ENCODE measurements around the gene SBNO2.

Gene SBNO2

DNA sequence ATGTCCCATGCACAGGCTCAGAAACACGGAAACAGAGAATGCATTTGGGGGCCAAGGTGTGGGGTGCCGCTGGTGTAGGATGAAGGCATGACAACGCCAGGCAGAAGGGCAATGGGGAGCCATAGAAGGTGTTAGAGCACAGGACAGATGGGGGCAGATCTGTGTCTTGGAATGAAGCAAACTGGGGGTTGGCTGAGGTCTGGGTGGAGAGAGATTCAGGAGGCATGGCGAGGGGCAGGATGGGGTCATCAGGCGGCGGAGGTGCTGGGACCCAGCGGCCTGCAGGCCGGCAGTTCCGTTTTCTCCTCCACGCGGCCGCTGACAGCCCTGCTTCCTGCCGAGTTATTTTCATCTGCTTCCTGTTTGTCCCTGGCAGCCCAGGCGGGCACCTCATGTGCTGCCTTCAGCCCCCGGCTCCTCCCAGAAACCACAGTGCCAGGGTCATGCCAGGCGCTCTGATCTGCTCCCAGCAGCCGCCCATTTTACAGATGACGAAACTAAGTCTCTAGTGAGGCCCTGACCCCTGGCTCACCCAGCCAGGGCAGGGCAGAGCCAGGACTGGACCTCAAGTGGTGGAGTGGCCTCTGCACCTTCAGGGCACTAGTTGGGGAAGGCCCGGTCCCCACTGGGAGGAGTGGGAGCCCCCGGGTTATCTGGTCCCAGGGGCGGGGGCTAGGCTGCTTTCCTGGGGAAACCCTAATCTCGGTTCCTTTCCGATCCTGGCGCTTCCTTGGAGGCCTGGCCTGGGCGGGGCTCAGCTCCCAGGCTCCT, 104.9 kb downstream of the SBNO2 start:
- peaks cover 4% of the 10 kb centered on the region; the same call in 1 of the 2 replicates for H3K9me3 ChIP-seq
- peaks cover 3% of the 10 kb centered on the region; the same call in 1 of the 2 replicates for H3K4me1 ChIP-seq
- H3K36me3 ChIP-seq: no peaks in the 10 kb centered on the region
- peaks cover 69% of the 10 kb centered on the region for H3K27me3 ChIP-seq
- DNase-seq: no peak
- TF ChIP-seq, protein P1, sequence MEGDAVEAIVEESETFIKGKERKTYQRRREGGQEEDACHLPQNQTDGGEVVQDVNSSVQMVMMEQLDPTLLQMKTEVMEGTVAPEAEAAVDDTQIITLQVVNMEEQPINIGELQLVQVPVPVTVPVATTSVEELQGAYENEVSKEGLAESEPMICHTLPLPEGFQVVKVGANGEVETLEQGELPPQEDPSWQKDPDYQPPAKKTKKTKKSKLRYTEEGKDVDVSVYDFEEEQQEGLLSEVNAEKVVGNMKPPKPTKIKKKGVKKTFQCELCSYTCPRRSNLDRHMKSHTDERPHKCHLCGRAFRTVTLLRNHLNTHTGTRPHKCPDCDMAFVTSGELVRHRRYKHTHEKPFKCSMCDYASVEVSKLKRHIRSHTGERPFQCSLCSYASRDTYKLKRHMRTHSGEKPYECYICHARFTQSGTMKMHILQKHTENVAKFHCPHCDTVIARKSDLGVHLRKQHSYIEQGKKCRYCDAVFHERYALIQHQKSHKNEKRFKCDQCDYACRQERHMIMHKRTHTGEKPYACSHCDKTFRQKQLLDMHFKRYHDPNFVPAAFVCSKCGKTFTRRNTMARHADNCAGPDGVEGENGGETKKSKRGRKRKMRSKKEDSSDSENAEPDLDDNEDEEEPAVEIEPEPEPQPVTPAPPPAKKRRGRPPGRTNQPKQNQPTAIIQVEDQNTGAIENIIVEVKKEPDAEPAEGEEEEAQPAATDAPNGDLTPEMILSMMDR (IDR thresholded peaks at IDR 0.05; ENCODE audit: low read depth, low read length): no peak
- H3K4me3 ChIP-seq (ENCODE audit: low read depth, low read length): no peak overlapping the region

DNA sequence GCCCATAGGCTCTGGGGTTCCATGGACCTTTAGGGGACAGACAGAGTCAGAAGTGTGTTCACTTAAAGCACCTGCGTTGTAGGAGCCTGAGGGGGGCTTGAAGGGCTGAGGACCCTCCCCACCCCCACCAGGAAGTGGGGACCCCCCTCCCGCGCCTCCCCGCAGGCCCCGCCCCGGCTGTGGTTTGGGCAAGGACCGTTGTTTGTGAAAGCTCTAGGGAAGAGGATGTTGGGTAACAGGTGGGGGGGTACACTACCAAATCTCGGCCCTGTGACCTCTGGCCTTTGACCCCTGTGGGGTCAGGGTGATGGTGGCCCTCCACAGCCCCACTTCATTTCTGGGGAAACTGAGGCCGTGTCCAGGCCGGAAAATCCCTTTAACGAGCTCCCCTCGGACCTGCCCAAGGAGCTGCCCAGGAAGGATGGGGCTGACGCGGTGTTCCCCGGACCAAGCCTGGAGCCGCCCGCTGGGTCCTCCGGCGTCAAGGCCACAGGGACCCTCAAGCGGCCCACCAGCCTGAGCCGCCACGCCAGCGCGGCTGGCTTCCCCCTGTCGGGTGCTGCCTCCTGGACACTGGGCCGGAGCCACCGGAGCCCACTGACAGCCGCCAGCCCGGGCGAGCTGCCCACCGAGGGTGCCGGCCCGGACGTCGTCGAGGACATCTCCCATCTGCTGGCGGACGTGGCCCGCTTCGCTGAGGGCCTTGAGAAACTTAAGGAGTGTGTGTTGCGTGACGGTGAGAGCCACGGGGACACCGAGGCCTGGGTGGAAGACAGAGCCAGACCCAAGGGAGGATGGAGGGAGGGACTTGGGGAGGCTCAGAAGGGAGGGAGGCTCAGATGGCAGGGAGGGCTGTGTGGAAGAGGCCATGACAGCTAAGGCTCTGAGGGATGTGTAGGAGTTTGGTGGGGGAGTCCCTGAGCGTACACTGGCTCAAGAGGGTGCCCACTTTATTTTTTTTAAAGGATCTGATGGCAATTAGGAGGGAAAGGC, 105.8 kb downstream of the SBNO2 start:
- peaks cover 6% of the 10 kb centered on the region; the same call in 1 of the 2 replicates for H3K9me3 ChIP-seq
- no peaks in the 10 kb centered on the region for H3K36me3 ChIP-seq
- TF ChIP-seq, protein P1 (IDR thresholded peaks at IDR 0.05; ENCODE audit: low read depth, low read length): no peak
- DNase-seq: no peak
- H3K27me3 ChIP-seq: peaks cover 69% of the 10 kb centered on the region
- H3K4me3 ChIP-seq (ENCODE audit: low read depth, low read length): no peak overlapping the region
- no peaks in the 10 kb centered on the region; the same call in 1 of the 2 replicates for H3K4me1 ChIP-seq

DNA sequence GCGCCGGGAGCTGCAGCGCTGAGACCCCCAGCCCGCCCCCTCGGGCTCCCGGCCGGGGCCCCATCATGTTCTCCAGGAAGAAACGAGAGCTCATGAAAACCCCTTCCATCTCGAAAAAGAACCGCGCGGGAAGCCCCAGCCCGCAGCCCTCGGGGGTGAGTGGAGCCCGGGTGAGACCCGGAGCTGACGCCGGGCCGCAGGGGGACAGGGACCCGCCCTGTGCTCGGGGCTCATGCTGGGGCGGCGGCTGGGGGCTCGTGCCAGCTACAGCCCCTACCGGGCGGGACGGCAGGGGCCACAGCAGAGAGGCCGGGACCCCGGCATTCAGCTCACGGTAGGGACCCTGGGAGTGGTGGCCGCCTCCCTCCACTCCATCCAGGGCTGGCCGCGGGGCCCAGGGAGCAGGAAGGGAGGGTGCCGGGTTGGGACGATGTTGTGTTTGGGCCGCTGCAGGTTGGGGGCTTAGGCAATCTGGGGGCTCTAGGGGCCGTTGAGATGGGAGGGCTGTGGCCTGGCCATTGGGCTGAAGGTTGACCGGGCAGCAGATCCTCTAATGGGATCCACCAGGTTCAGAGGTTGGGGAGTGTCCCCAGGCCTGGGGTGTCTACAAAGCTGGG, 106.6 kb downstream of the SBNO2 start:
- TF ChIP-seq, protein P1 (IDR thresholded peaks at IDR 0.05; ENCODE audit: low read depth, low read length): no peak
- peaks cover 65% of the 10 kb centered on the region for H3K27me3 ChIP-seq
- no peak for DNase-seq
- H3K36me3 ChIP-seq: no peaks in the 10 kb centered on the region
- H3K9me3 ChIP-seq: peaks cover 7% of the 10 kb centered on the region; the same call in 1 of the 2 replicates
- H3K4me1 ChIP-seq: no peaks in the 10 kb centered on the region; the same call in 1 of the 2 replicates
- no peak overlapping the region for H3K4me3 ChIP-seq (ENCODE audit: low read depth, low read length)

DNA sequence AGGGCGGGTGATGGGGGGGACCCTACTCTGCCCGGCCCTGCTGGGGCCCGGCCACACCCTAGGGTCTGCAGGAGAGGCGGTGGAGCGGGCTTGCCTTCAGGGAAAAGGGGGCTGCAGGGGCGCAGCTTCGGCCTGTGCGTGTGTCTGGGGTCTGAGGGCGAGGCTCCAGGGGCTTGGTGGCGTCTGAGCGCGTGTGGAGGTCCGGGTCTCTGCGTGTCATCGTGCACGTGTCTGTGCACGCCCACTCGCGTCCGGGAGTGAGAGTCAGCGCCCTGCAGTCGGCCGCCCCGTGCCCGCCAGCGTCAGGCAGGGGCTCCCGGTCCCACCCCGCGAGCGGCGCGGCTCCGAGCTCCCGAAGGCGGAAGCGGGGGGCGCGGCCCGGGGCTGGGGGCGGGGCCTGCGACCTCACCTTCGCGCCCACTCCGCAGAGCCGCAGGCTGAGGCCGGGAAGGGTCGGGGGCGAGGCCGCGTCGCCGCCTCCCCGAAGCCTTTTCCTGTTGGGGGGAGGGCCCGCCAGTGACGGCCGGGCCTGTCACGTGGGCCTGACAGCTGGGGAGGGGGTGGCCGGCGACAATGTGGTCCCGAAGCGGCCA, 107.2 kb downstream of the SBNO2 start, which contains the start of gene ARHGAP45:
Gene ARHGAP45 (plus strand): TSS at position 420 of the 593 bp plus-strand sequence. CDS start 239 bp downstream, outside the sequence.
- Histone ChIP-seq H3K4me3 (ENCODE audit: low read depth, low read length) (no peak within 1 kb of the TSS; the same call in none of the 2 replicates), H3K27me3 (peaks cover 59% of the 10 kb centered on the region), H3K36me3 (no peaks in the 10 kb centered on the region), H3K9me3 (peaks cover 7% of the 10 kb centered on the region; the same call in 1 of the 2 replicates), H3K4me1 (no peaks in the 10 kb centered on the region; the same call in 1 of the 2 replicates)
- TF ChIP-seq, protein P1 (IDR thresholded peaks at IDR 0.05; ENCODE audit: low read depth, low read length): no peak
- no peak for DNase-seq

DNA sequence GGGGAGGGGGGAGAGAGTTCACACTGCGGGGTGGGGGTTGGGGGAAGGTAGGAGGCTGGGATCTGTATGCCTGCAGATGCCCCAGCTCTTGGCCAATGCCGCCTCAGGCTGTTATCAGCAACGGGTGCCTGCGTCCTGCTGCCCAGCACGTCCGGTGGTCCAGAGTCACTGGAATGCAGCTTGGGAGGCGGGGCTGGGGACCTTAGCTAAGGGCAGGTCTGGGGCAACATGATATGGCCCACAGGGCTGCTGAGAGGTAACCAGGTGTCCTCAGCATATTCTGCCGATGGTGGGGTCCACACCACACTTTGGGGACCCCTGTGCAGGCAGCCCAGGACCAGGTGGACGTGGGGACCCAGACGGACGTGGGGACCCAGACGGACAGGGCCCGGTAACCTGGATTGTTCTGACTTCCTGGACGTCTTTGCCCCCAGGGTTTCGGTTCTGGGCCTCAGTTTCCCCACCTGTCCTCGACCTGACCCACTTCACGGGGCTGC, 107.8 kb downstream of the SBNO2 start:
- peaks cover 7% of the 10 kb centered on the region; the same call in 1 of the 2 replicates for H3K9me3 ChIP-seq
- TF ChIP-seq, protein P1 (IDR thresholded peaks at IDR 0.05; ENCODE audit: low read depth, low read length): no peak
- H3K4me1 ChIP-seq: no peaks in the 10 kb centered on the region; the same call in 1 of the 2 replicates
- H3K4me3 ChIP-seq (ENCODE audit: low read depth, low read length): no peak overlapping the region; the same call in 1 of the 2 replicates
- peaks cover 54% of the 10 kb centered on the region for H3K27me3 ChIP-seq
- H3K36me3 ChIP-seq: no peaks in the 10 kb centered on the region
- DNase-seq: no peak

Measured in BE2C (cell line).